ENCODE data around the gene GNG3. TPM values are rescaled to one million over a fixed set of nuclear protein-coding genes. Genes with fewer than 3 reads are reported as not detected.

Gene GNG3
- total RNA-seq, 1 donor from 2014 or later = not detected

- H3K36me3 ChIP-seq = peaks cover 0 to 14% of the 10 kb centered on the region in 2 donors
- TF ChIP-seq CTCF (IDR thresholded peaks at IDR 0.05) = no peak
- no peak overlapping the region for H3K27ac ChIP-seq
- no peaks in the 10 kb centered on the region for H3K27me3 ChIP-seq
- DNase-seq (ENCODE audit: low spot score in 2 of 2) = no peak
- H3K4me1 ChIP-seq = peaks cover 11 to 15% of the 10 kb centered on the region in 2 donors
- H3K9me3 ChIP-seq = no peaks in the 10 kb centered on the region
- intact Hi-C loops (cut with DNase I) = no loop called here
- no peak overlapping the region for H3K4me3 ChIP-seq
Measured at GRCh38 chr11:62752177-62752785, 44.8 kb downstream of the GNG3 start.

- no peak for DNase-seq (ENCODE audit: low spot score in 2 of 2)
- H3K36me3 ChIP-seq = peaks cover 0 to 14% of the 10 kb centered on the region in 2 donors
- H3K27ac ChIP-seq = peak overlapping the region; percentile 86
- intact Hi-C loops (cut with DNase I) = loop anchor here (1.0 kb wide), 1 partner anchor 25 kb away; the partner anchor contains the start of gene TTC9C
- TF ChIP-seq CTCF (IDR thresholded peaks at IDR 0.05) = no peak
- H3K27me3 ChIP-seq = no peaks in the 10 kb centered on the region
- peaks cover 11 to 15% of the 10 kb centered on the region in 2 donors for H3K4me1 ChIP-seq
- no peaks in the 10 kb centered on the region for H3K9me3 ChIP-seq
- peak overlapping the region; percentile 65 to 72 for H3K4me3 ChIP-seq
Measured at GRCh38 chr11:62752994-62753735, 45.7 kb downstream of the GNG3 start.

DNA sequence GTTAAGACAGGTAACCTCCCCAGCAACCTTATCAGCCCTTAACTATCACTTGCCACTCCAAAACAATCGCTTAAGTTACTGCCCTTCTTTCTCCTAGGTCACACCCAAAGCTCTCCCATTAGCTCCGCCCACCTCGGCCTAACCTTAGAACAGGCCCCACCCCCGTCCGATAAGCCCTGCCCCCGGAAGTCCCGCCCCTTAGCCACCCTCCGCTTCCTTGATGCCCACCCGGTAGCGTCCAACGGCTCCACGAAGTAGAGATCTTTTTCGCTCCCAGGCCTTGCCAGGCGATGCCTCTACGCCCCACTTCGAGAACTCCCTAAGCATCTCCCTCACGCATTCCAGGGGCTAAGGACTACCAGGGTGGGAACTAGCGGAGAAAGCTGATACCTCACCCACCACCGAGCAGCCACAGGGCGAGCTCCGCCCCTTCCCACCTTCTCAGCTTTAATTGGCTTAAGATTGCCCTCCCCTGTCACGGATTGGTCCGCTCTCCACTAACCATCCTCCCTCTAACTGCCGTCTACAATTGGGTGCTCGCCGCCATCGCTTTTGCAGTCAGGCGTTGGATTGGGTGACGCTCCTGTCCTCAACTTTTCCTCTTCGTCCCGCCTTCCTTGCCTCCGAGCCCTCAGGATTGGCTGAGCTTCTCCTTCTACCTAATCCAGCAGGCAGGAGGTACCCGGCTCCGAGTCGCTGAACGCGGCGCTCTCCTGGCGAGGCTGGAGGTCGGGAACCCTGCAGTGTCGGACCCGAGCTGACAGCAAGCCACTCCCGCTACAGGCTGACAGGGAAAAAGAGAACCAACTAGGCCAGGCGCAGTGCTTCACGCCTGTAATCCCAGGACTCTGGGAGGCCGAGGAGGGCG, 46.5 kb downstream of the GNG3 start, which contains the start of gene ZBTB3:
TSS of gene ZBTB3 (minus strand) at position 425 of the 868 bp plus-strand sequence. CDS start 496 bp downstream, outside the sequence.
- intact Hi-C loops (cut with DNase I) = loop anchor here (1.0 kb wide), 1 partner anchor 26 kb away; the partner anchor contains the start of gene TTC9C
- TF ChIP-seq CTCF (IDR thresholded peaks at IDR 0.05) = no peak
- Histone ChIP-seq H3K4me1 (peaks cover 11 to 15% of the 10 kb centered on the region in 2 donors), H3K9me3 (no peaks in the 10 kb centered on the region), H3K36me3 (peaks cover 0 to 14% of the 10 kb centered on the region in 2 donors), H3K27me3 (no peaks in the 10 kb centered on the region), H3K4me3 (peak within 1 kb of the TSS; percentile 65 to 72), H3K27ac (peak within 1 kb of the TSS; percentile 86)
- DNase-seq (ENCODE audit: low spot score in 2 of 2) = peak; percentile 94 to 99

DNA sequence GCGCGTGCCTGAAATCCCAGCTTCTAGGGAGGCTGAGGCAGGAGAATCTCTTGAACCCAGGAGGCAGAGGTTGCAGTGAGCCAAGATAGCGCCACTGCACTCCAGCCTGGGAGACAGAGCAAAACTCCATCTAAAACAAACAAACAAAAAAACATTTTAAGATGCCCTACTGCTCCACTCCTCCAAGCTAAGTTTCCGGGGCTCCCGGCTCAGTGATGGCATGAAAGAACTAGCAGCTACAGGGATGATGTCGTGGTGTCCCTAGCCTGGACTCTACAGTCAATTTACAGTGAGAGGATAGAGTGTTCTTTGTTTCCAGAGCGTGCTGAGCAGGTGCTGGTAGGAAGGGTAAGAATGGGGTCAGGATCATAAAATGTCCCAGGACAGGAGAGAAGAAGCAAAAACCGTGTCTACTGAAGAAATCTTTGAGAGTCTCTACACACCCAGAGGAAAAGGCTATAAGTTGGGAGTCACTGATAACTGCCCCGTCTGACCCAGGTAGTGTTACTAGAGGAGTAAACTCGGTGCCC, 47.7 kb downstream of the GNG3 start:
- TF ChIP-seq CTCF (IDR thresholded peaks at IDR 0.05) = no peak
- no peak overlapping the region for H3K4me3 ChIP-seq
- peaks cover 0 to 14% of the 10 kb centered on the region in 2 donors for H3K36me3 ChIP-seq
- H3K9me3 ChIP-seq = no peaks in the 10 kb centered on the region
- DNase-seq (ENCODE audit: low spot score in 2 of 2) = no peak
- H3K4me1 ChIP-seq = peaks cover 11 to 15% of the 10 kb centered on the region in 2 donors
- H3K27ac ChIP-seq = no peak overlapping the region
- intact Hi-C loops (cut with DNase I) = no loop called here
- no peaks in the 10 kb centered on the region for H3K27me3 ChIP-seq
